Measurements from ENCODE around the gene LHX8. TPM values are rescaled to one million over a fixed set of nuclear protein-coding genes. Genes with fewer than 3 reads are reported as not detected.
A peak's percentile ranks its signal among the peaks of the same experiment; 100 is the strongest.

LHX8 gene
- polyA plus RNA-seq, 1 donor from 2014 or later = 11.1 TPM

DNA sequence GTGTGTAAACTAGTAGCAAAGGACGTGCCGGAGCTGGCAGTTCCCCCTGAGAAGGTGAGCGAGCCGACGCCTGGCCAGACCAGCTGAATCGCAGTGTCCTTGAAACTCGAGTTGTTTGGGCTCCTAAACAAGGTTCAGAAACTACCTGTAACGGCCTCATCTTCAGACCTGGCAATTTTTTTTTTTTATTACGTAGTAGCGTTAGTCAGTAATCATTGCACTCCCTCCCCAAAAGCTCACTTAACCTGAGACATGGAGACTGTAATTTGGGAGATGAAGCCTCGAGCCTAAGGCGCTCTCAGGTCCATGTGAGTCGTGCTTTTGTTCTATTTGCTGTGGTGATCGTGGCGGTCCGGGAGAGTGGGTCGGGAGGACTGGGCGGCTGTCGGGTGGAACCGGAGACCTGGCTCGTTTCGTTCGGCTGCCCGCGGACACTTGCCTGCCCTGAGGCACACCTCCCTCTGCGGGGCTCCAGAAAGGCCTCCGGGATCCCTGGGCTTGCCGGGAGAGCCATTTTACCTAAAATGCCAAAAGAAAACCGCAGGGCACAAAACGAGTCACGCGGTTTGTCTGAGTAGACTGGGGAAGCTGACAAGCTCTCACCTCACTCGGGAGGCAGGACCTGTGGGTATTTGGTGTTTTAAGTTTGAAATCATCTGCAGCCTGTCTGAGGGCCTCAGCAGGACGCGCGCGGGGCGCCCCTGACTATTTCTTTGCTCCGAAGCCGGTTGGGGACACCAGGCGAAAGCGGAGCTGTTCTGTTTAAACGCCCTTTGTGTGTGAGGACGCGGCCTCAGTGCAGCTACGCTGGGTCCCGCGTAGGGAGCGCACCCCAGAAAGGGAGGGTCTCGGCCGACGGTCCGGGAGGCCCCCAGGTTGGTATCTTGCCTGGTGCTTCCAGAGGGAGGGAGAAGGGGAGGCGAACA is 722 bp downstream of the LHX8 start:
- Histone ChIP-seq H3K4me3 (ENCODE audit: low read length) (peak overlapping the region; percentile 39), H3K9me2 (ENCODE audit: insufficient read depth, low read length) (no peaks in the 10 kb centered on the region), H3K9ac (ENCODE audit: low read length) (no peak overlapping the region), H3K27ac (ENCODE audit: low read length) (no peak overlapping the region), H3K9me3 (ENCODE audit: low read length) (no peaks in the 10 kb centered on the region), H3K36me3 (ENCODE audit: insufficient read depth, low read length) (no peaks in the 10 kb centered on the region), H3K4me2 (ENCODE audit: low read length) (no peak overlapping the region), H2AFZ (ENCODE audit: low read depth, low read length) (no peak overlapping the region), H3K79me2 (replicated peaks; ENCODE audit: insufficient read depth, low read length) (no peaks in the 10 kb centered on the region), H3K27me3 (ENCODE audit: insufficient read depth, low read depth, low read length) (peaks cover 100% of the 10 kb centered on the region), H4K20me1 (ENCODE audit: insufficient read depth) (no peaks in the 10 kb centered on the region), H3F3A (ENCODE audit: insufficient read depth, low read length, poor library complexity, severe bottlenecking) (no peaks in the 10 kb centered on the region)
- TF ChIP-seq POLR2AphosphoS5 (IDR thresholded peaks at IDR 0.05) (peak; percentile 59), EZH2 (IDR thresholded peaks at IDR 0.05; ENCODE audit: borderline replicate concordance, insufficient read depth, low read length, poor library complexity, severe bottlenecking) (peak; percentile 30), EP300 (conservative IDR thresholded peaks at IDR 0.05; ENCODE audit: poor library complexity, severe bottlenecking) (no peak)

DNA sequence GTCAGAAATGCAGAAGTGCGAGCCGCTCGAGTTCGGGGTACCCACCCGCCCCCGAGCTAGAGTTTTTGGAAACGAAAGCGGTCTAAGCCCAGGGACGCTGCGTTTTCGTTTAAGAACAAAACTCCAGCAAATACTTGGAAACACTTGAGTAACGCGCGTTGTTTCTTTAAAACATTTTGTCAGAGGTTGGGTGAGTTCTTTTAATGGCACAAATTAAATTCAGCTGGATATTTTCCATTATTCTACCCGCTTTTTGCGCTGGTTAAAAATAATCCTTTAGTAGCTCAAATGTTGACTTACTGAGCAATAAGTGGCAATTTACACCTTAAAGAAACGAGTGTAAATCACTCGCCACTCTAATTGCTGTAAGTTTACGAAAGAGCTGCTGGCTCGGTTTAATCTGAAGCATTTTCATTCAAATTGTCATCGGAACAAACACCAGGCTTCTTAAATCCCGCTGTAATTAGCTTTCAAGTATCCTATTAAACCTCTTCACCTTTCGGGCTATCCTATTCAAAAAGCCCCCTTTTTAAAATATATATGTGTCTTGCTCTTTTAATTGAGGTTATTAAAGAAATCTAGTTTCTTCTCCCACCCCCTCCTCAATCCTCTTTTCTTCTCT is 1.5 kb downstream of the LHX8 start:
- Histone ChIP-seq H3K27ac (ENCODE audit: low read length) (no peak overlapping the region), H3K27me3 (ENCODE audit: insufficient read depth, low read depth, low read length) (peaks cover 98% of the 10 kb centered on the region), H3K9me3 (ENCODE audit: low read length) (no peaks in the 10 kb centered on the region), H3K4me2 (ENCODE audit: low read length) (no peak overlapping the region), H3K9me2 (ENCODE audit: insufficient read depth, low read length) (no peaks in the 10 kb centered on the region), H3K36me3 (ENCODE audit: insufficient read depth, low read length) (no peaks in the 10 kb centered on the region), H2AFZ (ENCODE audit: low read depth, low read length) (no peak overlapping the region), H3K4me3 (ENCODE audit: low read length) (peak overlapping the region; percentile 57), H3F3A (ENCODE audit: insufficient read depth, low read length, poor library complexity, severe bottlenecking) (no peaks in the 10 kb centered on the region), H4K20me1 (ENCODE audit: insufficient read depth) (no peaks in the 10 kb centered on the region), H3K79me2 (replicated peaks; ENCODE audit: insufficient read depth, low read length) (no peaks in the 10 kb centered on the region), H3K9ac (ENCODE audit: low read length) (no peak overlapping the region)
- no peak for TF ChIP-seq EZH2 (IDR thresholded peaks at IDR 0.05; ENCODE audit: borderline replicate concordance, insufficient read depth, low read length, poor library complexity, severe bottlenecking)
- no peak for TF ChIP-seq EP300 (conservative IDR thresholded peaks at IDR 0.05; ENCODE audit: poor library complexity, severe bottlenecking)
- TF ChIP-seq TAF1 (IDR thresholded peaks at IDR 0.05; ENCODE audit: low read depth) = no peak
- TF ChIP-seq POLR2AphosphoS5 (IDR thresholded peaks at IDR 0.05) = peak; percentile 41

DNA sequence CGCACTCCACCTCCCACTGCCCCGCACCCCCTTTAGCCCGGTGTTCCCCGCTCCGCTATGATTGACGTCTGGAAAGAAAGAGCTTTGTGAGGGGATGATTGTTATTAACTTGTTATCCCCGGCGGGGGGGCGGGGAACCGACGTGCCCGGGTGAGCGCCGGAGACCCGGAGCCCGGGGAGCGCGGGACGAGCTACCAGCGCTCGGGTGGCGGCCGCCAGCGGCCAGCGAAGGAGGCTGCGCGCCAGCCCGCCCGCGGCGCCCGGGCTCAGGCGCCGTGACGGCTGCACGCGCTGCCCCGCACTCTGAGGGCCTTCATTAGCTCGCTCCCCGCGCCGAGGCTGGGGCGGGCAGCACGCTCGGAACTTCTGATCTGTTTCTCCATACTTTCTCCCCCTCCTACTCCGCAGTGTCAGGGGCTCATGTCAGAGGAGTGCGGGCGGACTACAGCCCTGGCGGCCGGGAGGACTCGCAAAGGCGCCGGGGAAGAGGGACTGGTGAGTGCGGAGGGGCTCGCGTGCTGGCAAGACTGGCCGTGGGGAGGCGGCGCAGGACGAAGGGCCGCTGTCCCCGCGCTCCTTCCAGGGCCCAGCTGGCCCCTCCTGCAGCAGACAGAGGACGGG is 2.1 kb downstream of the LHX8 start:
- Histone ChIP-seq H3K9me2 (ENCODE audit: insufficient read depth, low read length) (no peaks in the 10 kb centered on the region), H3F3A (ENCODE audit: insufficient read depth, low read length, poor library complexity, severe bottlenecking) (no peaks in the 10 kb centered on the region), H2AFZ (ENCODE audit: low read depth, low read length) (no peak overlapping the region), H3K4me2 (ENCODE audit: low read length) (no peak overlapping the region), H3K36me3 (ENCODE audit: insufficient read depth, low read length) (no peaks in the 10 kb centered on the region), H3K27me3 (ENCODE audit: insufficient read depth, low read depth, low read length) (peaks cover 98% of the 10 kb centered on the region), H3K9ac (ENCODE audit: low read length) (no peak overlapping the region), H3K79me2 (replicated peaks; ENCODE audit: insufficient read depth, low read length) (no peaks in the 10 kb centered on the region), H4K20me1 (ENCODE audit: insufficient read depth) (no peaks in the 10 kb centered on the region), H3K27ac (ENCODE audit: low read length) (no peak overlapping the region), H3K9me3 (ENCODE audit: low read length) (no peaks in the 10 kb centered on the region), H3K4me3 (ENCODE audit: low read length) (peak overlapping the region; percentile 57)
- TF ChIP-seq EP300 (conservative IDR thresholded peaks at IDR 0.05; ENCODE audit: poor library complexity, severe bottlenecking) (no peak), MXI1 (conservative IDR thresholded peaks at IDR 0.05; ENCODE audit: poor library complexity, severe bottlenecking) (no peak), SMC3 (conservative IDR thresholded peaks at IDR 0.05; ENCODE audit: poor library complexity) (peak; percentile 28), TAF1 (IDR thresholded peaks at IDR 0.05; ENCODE audit: low read depth) (no peak), EZH2 (IDR thresholded peaks at IDR 0.05; ENCODE audit: borderline replicate concordance, insufficient read depth, low read length, poor library complexity, severe bottlenecking) (peak; percentile 72), POLR2AphosphoS5 (IDR thresholded peaks at IDR 0.05) (peak; percentile 16), RAD21 (conservative IDR thresholded peaks at IDR 0.05) (peak; percentile 20)
- TF ChIP-seq, protein P1, sequence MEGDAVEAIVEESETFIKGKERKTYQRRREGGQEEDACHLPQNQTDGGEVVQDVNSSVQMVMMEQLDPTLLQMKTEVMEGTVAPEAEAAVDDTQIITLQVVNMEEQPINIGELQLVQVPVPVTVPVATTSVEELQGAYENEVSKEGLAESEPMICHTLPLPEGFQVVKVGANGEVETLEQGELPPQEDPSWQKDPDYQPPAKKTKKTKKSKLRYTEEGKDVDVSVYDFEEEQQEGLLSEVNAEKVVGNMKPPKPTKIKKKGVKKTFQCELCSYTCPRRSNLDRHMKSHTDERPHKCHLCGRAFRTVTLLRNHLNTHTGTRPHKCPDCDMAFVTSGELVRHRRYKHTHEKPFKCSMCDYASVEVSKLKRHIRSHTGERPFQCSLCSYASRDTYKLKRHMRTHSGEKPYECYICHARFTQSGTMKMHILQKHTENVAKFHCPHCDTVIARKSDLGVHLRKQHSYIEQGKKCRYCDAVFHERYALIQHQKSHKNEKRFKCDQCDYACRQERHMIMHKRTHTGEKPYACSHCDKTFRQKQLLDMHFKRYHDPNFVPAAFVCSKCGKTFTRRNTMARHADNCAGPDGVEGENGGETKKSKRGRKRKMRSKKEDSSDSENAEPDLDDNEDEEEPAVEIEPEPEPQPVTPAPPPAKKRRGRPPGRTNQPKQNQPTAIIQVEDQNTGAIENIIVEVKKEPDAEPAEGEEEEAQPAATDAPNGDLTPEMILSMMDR (IDR thresholded peaks at IDR 0.05; ENCODE audit: poor library complexity, severe bottlenecking) = no peak
- TF ChIP-seq, protein P2, sequence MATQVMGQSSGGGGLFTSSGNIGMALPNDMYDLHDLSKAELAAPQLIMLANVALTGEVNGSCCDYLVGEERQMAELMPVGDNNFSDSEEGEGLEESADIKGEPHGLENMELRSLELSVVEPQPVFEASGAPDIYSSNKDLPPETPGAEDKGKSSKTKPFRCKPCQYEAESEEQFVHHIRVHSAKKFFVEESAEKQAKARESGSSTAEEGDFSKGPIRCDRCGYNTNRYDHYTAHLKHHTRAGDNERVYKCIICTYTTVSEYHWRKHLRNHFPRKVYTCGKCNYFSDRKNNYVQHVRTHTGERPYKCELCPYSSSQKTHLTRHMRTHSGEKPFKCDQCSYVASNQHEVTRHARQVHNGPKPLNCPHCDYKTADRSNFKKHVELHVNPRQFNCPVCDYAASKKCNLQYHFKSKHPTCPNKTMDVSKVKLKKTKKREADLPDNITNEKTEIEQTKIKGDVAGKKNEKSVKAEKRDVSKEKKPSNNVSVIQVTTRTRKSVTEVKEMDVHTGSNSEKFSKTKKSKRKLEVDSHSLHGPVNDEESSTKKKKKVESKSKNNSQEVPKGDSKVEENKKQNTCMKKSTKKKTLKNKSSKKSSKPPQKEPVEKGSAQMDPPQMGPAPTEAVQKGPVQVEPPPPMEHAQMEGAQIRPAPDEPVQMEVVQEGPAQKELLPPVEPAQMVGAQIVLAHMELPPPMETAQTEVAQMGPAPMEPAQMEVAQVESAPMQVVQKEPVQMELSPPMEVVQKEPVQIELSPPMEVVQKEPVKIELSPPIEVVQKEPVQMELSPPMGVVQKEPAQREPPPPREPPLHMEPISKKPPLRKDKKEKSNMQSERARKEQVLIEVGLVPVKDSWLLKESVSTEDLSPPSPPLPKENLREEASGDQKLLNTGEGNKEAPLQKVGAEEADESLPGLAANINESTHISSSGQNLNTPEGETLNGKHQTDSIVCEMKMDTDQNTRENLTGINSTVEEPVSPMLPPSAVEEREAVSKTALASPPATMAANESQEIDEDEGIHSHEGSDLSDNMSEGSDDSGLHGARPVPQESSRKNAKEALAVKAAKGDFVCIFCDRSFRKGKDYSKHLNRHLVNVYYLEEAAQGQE (IDR thresholded peaks at IDR 0.05; ENCODE audit: borderline replicate concordance) = no peak

Data from neural cell (in vitro differentiated cells).